Glutamatergic neuron (in vitro differentiated cells): ENCODE results near the gene SLC22A31. TPM values are rescaled to one million over a fixed set of nuclear protein-coding genes. Genes with fewer than 3 reads are reported as not detected.

ENCODE experiments used
- DNase-seq: peaks from one replicate; pipeline ENCODE4 v3.0.0; 2022
- H3K27ac Mint-ChIP-seq: one replicate; pipeline ENCODE4 v1.8.0; 2020; ENCODE audit warnings: mild to moderate bottlenecking, mixed read lengths, inconsistent platforms; ENCODE audit not compliant: unreplicated experiment
- H3K27me3 Mint-ChIP-seq: one replicate; pipeline ENCODE4 v1.8.0; 2020; ENCODE audit warnings: mild to moderate bottlenecking, moderate library complexity, mixed read lengths, inconsistent platforms; ENCODE audit not compliant: unreplicated experiment
- H3K36me3 Mint-ChIP-seq: one replicate; pipeline ENCODE4 v1.8.0; 2020; ENCODE audit warnings: mild to moderate bottlenecking, mixed read lengths, inconsistent platforms; ENCODE audit not compliant: unreplicated experiment
- H3K4me1 Mint-ChIP-seq: one replicate; pipeline ENCODE4 v1.8.0; 2020; ENCODE audit warnings: mild to moderate bottlenecking, low read depth, mixed read lengths, inconsistent platforms; ENCODE audit not compliant: unreplicated experiment
- H3K4me3 Mint-ChIP-seq: one replicate; pipeline ENCODE4 v1.8.0; 2020; ENCODE audit warnings: mild to moderate bottlenecking, mixed read lengths, inconsistent platforms; ENCODE audit not compliant: unreplicated experiment
- H3K9me3 Mint-ChIP-seq: one replicate; pipeline ENCODE4 v1.8.0; 2020; ENCODE audit warnings: mild to moderate bottlenecking, moderate library complexity, mixed read lengths, inconsistent platforms; ENCODE audit not compliant: unreplicated experiment
- CTCF ChIP-seq: fragments of 200-600 bp; sonication (generic); IDR thresholded peaks from one replicate; pipeline ENCODE4 v1.5.0; 2021; ENCODE audit not compliant: partially characterized antibody, unreplicated experiment
- total RNA-seq: library from RNA; stranded (reverse); fragmentation: NEBNext Ultra II Directional; extraction: Animal tissue kit (Norgen Biotek cat#: 25700); gene quantifications from one replicate; pipeline ENCODE4 v1.2.1, GENCODE V29; 2021; ENCODE audit not compliant: unreplicated experiment

The SLC22A31 gene
- total RNA-seq, 1 donor from 2014 or later: 3.9 TPM

GRCh38 chr16:89199241-89200123 lies 855 bp downstream of the SLC22A31 start:
- Mint-ChIP-seq H3K4me3 (no peak overlapping the region), H3K27me3 (peaks cover 20% of the 10 kb centered on the region), H3K36me3 (peaks cover 12% of the 10 kb centered on the region), H3K4me1 (no peaks in the 10 kb centered on the region), H3K27ac (no peak overlapping the region), H3K9me3 (peaks cover 11% of the 10 kb centered on the region)
- no peak for DNase-seq
- no peak for TF ChIP-seq CTCF

GRCh38 chr16:89198417-89199240 lies 1.7 kb downstream of the SLC22A31 start:
- DNase-seq: no peak
- H3K27me3 Mint-ChIP-seq: peaks cover 20% of the 10 kb centered on the region
- H3K27ac Mint-ChIP-seq: no peak overlapping the region
- peaks cover 11% of the 10 kb centered on the region for H3K9me3 Mint-ChIP-seq
- no peaks in the 10 kb centered on the region for H3K4me1 Mint-ChIP-seq
- peaks cover 11% of the 10 kb centered on the region for H3K36me3 Mint-ChIP-seq
- no peak for TF ChIP-seq CTCF
- H3K4me3 Mint-ChIP-seq: no peak overlapping the region

GRCh38 chr16:89197633-89198416 lies 2.5 kb downstream of the SLC22A31 start:
- no peak for DNase-seq
- Mint-ChIP-seq H3K27ac (no peak overlapping the region), H3K27me3 (peaks cover 14% of the 10 kb centered on the region), H3K9me3 (peaks cover 3% of the 10 kb centered on the region), H3K4me3 (no peak overlapping the region), H3K4me1 (no peaks in the 10 kb centered on the region), H3K36me3 (peaks cover 3% of the 10 kb centered on the region)
- no peak for TF ChIP-seq CTCF

GRCh38 chr16:89197033-89197632 lies 3.2 kb downstream of the SLC22A31 start:
- no peaks in the 10 kb centered on the region for H3K4me1 Mint-ChIP-seq
- peaks cover 9% of the 10 kb centered on the region for H3K27me3 Mint-ChIP-seq
- H3K36me3 Mint-ChIP-seq: no peaks in the 10 kb centered on the region
- H3K9me3 Mint-ChIP-seq: no peaks in the 10 kb centered on the region
- no peak overlapping the region for H3K27ac Mint-ChIP-seq
- no peak for TF ChIP-seq CTCF
- DNase-seq: no peak
- no peak overlapping the region for H3K4me3 Mint-ChIP-seq
